ENCODE results near the gene EDC3. TPM values are rescaled to one million over a fixed set of nuclear protein-coding genes. Genes with fewer than 3 reads are reported as not detected.

Gene EDC3
- total RNA-seq, 4 donors from 2014 or later = 8.7 to 40.6 (median 17.9) TPM

GRCh38 chr15:74611834-74612233 lies 84.0 kb downstream of the EDC3 start:
- Histone ChIP-seq H3K9me3 (no peaks in the 10 kb centered on the region), H3K27ac (no peak overlapping the region), H3K4me3 (no peak overlapping the region), H3K27me3 (no peaks in the 10 kb centered on the region), H3K4me1 (no peaks in the 10 kb centered on the region), H3K36me3 (no peaks in the 10 kb centered on the region)
- TF ChIP-seq POLR2A (IDR thresholded peaks at IDR 0.05) (no peak), CTCF (IDR thresholded peaks at IDR 0.05) (no peak)
- DNase-seq = no peak
- intact Hi-C loops (cut with DNase I; ENCODE audit: low total_unique reads) = no loop called here

DNA sequence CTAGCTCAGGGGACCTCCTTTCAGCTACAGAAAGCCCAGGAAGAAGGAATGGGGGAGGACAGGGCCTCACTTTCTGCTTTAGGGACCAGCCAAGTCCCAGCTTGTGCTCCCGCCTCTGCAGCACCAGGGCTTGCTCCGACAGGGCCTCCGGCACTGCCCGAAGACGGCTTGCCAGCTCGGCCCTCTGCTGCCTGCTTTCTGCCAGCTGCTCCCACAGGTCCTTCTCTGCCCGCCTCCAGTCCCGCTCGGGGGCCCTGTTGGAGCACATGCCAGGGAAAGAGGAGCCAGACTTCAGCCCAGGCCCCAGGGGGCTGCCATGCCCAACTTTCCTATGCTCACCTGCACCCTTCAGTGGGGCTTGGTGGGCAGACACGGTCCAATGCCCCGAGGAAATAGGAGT lies 84.5 kb downstream of the EDC3 start:
- no peaks in the 10 kb centered on the region for H3K9me3 ChIP-seq
- intact Hi-C loops (cut with DNase I; ENCODE audit: low total_unique reads) = no loop called here
- no peak for TF ChIP-seq CTCF (IDR thresholded peaks at IDR 0.05)
- TF ChIP-seq POLR2A (IDR thresholded peaks at IDR 0.05) = no peak
- H3K27me3 ChIP-seq = no peaks in the 10 kb centered on the region
- DNase-seq = no peak
- no peaks in the 10 kb centered on the region for H3K36me3 ChIP-seq
- no peak overlapping the region for H3K4me3 ChIP-seq
- no peak overlapping the region for H3K27ac ChIP-seq
- no peaks in the 10 kb centered on the region for H3K4me1 ChIP-seq

DNA sequence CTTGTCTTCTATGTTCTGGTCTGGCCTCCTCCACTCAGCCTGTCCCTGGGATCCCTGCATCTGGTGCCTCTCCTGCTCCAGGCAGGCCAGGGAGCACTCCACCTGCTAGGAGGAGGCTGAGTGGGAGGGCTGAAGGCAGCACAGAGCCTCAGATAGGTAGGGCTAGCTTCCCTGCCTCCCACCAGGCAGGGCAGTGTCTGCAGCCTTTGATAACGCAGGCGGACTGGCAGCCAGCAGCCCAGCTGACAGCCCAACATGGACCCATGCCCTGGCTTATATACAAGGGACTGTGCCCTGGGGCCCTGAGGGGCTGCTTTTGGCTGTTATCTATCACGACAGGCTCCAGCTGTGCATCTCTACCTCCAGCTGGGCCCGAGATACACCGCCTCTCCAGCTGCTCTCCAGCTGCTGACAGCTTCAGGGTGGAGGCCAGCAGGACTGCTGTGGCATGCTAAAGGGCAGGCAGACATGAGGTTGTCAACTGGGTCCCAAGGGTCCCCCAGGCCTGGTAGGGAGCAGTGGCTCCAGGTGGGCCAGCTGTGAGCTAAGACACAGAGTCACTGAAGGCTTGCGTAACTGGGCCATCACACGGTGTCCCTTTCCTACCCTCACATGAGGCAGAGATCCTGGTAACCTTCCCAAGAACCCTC lies 85.4 kb downstream of the EDC3 start:
- Histone ChIP-seq H3K4me1 (no peaks in the 10 kb centered on the region), H3K27me3 (no peaks in the 10 kb centered on the region), H3K4me3 (no peak overlapping the region), H3K36me3 (no peaks in the 10 kb centered on the region), H3K27ac (no peak overlapping the region), H3K9me3 (no peaks in the 10 kb centered on the region)
- no peak for DNase-seq
- no peak for TF ChIP-seq POLR2A (IDR thresholded peaks at IDR 0.05)
- no peak for TF ChIP-seq CTCF (IDR thresholded peaks at IDR 0.05)
- intact Hi-C loops (cut with DNase I; ENCODE audit: low total_unique reads) = no loop called here

- Histone ChIP-seq H3K4me3 (no peak overlapping the region), H3K4me1 (no peaks in the 10 kb centered on the region), H3K27ac (no peak overlapping the region), H3K36me3 (no peaks in the 10 kb centered on the region), H3K27me3 (no peaks in the 10 kb centered on the region), H3K9me3 (no peaks in the 10 kb centered on the region)
- TF ChIP-seq POLR2A (IDR thresholded peaks at IDR 0.05) = no peak
- TF ChIP-seq CTCF (IDR thresholded peaks at IDR 0.05) = no peak
- intact Hi-C loops (cut with DNase I; ENCODE audit: low total_unique reads) = no loop called here
- DNase-seq = no peak
These were observed 85.9 kb downstream of the EDC3 start for GRCh38 chr15:74609938-74610301.

DNA sequence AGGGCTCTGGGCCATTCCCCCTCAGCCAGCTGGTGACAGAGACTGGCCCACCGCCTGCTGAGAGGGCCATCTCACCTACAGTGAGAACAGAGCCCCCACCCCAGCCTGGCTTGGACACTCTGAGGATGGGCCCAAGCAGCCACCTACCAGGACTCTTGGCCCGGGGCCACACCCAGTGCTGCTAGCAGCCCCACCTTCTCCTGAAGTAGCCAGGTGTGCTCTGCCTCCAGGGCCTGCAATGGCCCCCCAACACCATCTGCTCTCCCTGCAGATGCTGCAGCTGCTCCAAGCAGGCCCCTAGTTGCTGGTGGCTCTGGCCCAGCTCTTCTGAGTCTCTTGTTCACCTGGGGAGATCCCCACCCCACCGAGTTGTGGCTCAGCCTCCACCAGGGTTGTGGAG lies 87.0 kb downstream of the EDC3 start:
- H3K9me3 ChIP-seq = no peaks in the 10 kb centered on the region
- no peak for TF ChIP-seq CTCF (IDR thresholded peaks at IDR 0.05)
- TF ChIP-seq POLR2A (IDR thresholded peaks at IDR 0.05) = no peak
- no peaks in the 10 kb centered on the region for H3K36me3 ChIP-seq
- DNase-seq = no peak
- no peak overlapping the region for H3K27ac ChIP-seq
- H3K4me1 ChIP-seq = no peaks in the 10 kb centered on the region
- intact Hi-C loops (cut with DNase I; ENCODE audit: low total_unique reads) = no loop called here
- no peaks in the 10 kb centered on the region for H3K27me3 ChIP-seq
- H3K4me3 ChIP-seq = no peak overlapping the region
